ENCODE measurements around the gene TMEM52. TPM values are rescaled to one million over a fixed set of nuclear protein-coding genes. Genes with fewer than 3 reads are reported as not detected.

TMEM52 gene
- total RNA-seq, 1 donor from 2014 or later = 3.7 TPM

GRCh38 chr1:1964811-1965210 is 45.7 kb upstream of the TMEM52 start:
- H3K36me3 Mint-ChIP-seq (ENCODE audit: low read depth) = no peaks in the 10 kb centered on the region
- H3K27me3 Mint-ChIP-seq (ENCODE audit: low read depth) = peaks cover 10% of the 10 kb centered on the region
- H3K27ac Mint-ChIP-seq (ENCODE audit: unreplicated experiment) = no peak overlapping the region
- no peak for DNase-seq (ENCODE audit: low read depth, low spot score)
- H3K9me3 Mint-ChIP-seq = no peaks in the 10 kb centered on the region
- H3K4me1 Mint-ChIP-seq = peaks cover 7% of the 10 kb centered on the region
- TF ChIP-seq CTCF (conservative IDR thresholded peaks at IDR 0.05) = no peak
- no peak overlapping the region for H3K4me3 Mint-ChIP-seq

- Mint-ChIP-seq H3K27ac (ENCODE audit: unreplicated experiment) (no peak overlapping the region), H3K27me3 (ENCODE audit: low read depth) (peaks cover 10% of the 10 kb centered on the region), H3K4me3 (no peak overlapping the region), H3K4me1 (peaks cover 7% of the 10 kb centered on the region), H3K36me3 (ENCODE audit: low read depth) (no peaks in the 10 kb centered on the region), H3K9me3 (no peaks in the 10 kb centered on the region)
- no peak for TF ChIP-seq CTCF (conservative IDR thresholded peaks at IDR 0.05)
- DNase-seq (ENCODE audit: low read depth, low spot score) = no peak
Observed at GRCh38 chr1:1963570-1963969, 44.5 kb upstream of the TMEM52 start.

- Mint-ChIP-seq H3K27me3 (ENCODE audit: low read depth) (peaks cover 10% of the 10 kb centered on the region), H3K4me3 (no peak overlapping the region), H3K9me3 (no peaks in the 10 kb centered on the region), H3K27ac (ENCODE audit: unreplicated experiment) (no peak overlapping the region), H3K4me1 (peaks cover 7% of the 10 kb centered on the region), H3K36me3 (ENCODE audit: low read depth) (no peaks in the 10 kb centered on the region)
- TF ChIP-seq CTCF (conservative IDR thresholded peaks at IDR 0.05) = no peak
- no peak for DNase-seq (ENCODE audit: low read depth, low spot score)
Observed at GRCh38 chr1:1962752-1963151, 43.7 kb upstream of the TMEM52 start.

- H3K9me3 Mint-ChIP-seq = no peaks in the 10 kb centered on the region
- DNase-seq (ENCODE audit: low read depth, low spot score) = no peak
- peaks cover 7% of the 10 kb centered on the region for H3K4me1 Mint-ChIP-seq
- no peak overlapping the region for H3K4me3 Mint-ChIP-seq
- H3K27ac Mint-ChIP-seq (ENCODE audit: unreplicated experiment) = no peak overlapping the region
- peaks cover 10% of the 10 kb centered on the region for H3K27me3 Mint-ChIP-seq (ENCODE audit: low read depth)
- H3K36me3 Mint-ChIP-seq (ENCODE audit: low read depth) = no peaks in the 10 kb centered on the region
- TF ChIP-seq CTCF (conservative IDR thresholded peaks at IDR 0.05) = no peak
Observed at GRCh38 chr1:1960480-1961196, 41.6 kb upstream of the TMEM52 start.

- Mint-ChIP-seq H3K4me3 (no peak overlapping the region), H3K27me3 (ENCODE audit: low read depth) (peaks cover 10% of the 10 kb centered on the region), H3K9me3 (no peaks in the 10 kb centered on the region), H3K4me1 (peaks cover 7% of the 10 kb centered on the region), H3K27ac (ENCODE audit: unreplicated experiment) (no peak overlapping the region), H3K36me3 (ENCODE audit: low read depth) (no peaks in the 10 kb centered on the region)
- peak; percentile 92 for TF ChIP-seq CTCF (conservative IDR thresholded peaks at IDR 0.05)
- peak; percentile 81 for DNase-seq (ENCODE audit: low read depth, low spot score)
Observed at GRCh38 chr1:1959840-1960479, 40.9 kb upstream of the TMEM52 start.
